OCI-LY3 (cell line): ENCODE measurements around the gene RING1.
A peak's percentile ranks its signal among the peaks of the same experiment; 100 is the strongest.

ENCODE experiments used
- H2AFZ ChIP-seq: fragments of 200-600, 300-600 bp; shearing (Covaris generic); 2 replicates; pipeline ENCODE4 v1.6.0; 2014; ENCODE audit warnings: antibody characterized with exemption, low read depth, low read length
- H3K27ac ChIP-seq: fragments of 200-600, 300-600 bp; sonication (generic); 2 replicates; pipeline ENCODE4 v1.5.1; 2014; ENCODE audit warnings: mild to moderate bottlenecking, low read length, moderate library complexity, mixed read lengths
- H3K27me3 ChIP-seq: fragments of 200-600, 300-600 bp; sonication (generic); 2 replicates; pipeline ENCODE4 v1.6.1; 2014; ENCODE audit warnings: low read depth, low read length, mixed read lengths
- H3K36me3 ChIP-seq: fragments of 200-600, 300-600 bp; sonication (generic); replicated peaks from 2 replicates; pipeline ENCODE3; 2014; ENCODE audit warnings: low read depth, low read length, mixed read lengths
- H3K4me1 ChIP-seq: fragments of 300-600, 200-600 bp; sonication (generic); 2 replicates; pipeline ENCODE4 v1.6.1; 2014; ENCODE audit warnings: low read length, mixed read lengths
- H3K4me2 ChIP-seq: fragments of 200-600, 300-600 bp; sonication (generic); 2 replicates; pipeline ENCODE4 v1.6.1; 2014; ENCODE audit warnings: low read length, mixed read lengths
- H3K4me3 ChIP-seq: fragments of 300-600, 200-600 bp; sonication (generic); 2 replicates; pipeline ENCODE4 v1.5.1; 2014; ENCODE audit warnings: antibody characterized with exemption, mild to moderate bottlenecking, low read length, moderate library complexity
- H3K79me2 ChIP-seq: fragments of 300-600, 200-600 bp; shearing (Covaris generic); 2 replicates; pipeline ENCODE4 v1.6.1; 2014; ENCODE audit warnings: mild to moderate bottlenecking, low read length, mixed read lengths
- H3K9ac ChIP-seq: fragments of 300-600, 200-600 bp; shearing (Covaris generic); 2 replicates; pipeline ENCODE4 v1.6.0; 2014; ENCODE audit warnings: mild to moderate bottlenecking, low read length, moderate library complexity
- H3K9me3 ChIP-seq: fragments of 200-600, 300-600 bp; shearing (Covaris generic); 2 replicates; pipeline ENCODE4 v1.6.1; 2014; ENCODE audit warnings: low read length, mixed read lengths; ENCODE audit not compliant: insufficient read depth
- H4K20me1 ChIP-seq: fragments of 200-600, 300-600 bp; sonication (generic); 2 replicates; pipeline ENCODE4 v1.6.1; 2016; ENCODE audit warnings: low read length, mixed read lengths; ENCODE audit not compliant: insufficient read depth
- EZH2phosphoT487 ChIP-seq: fragments of 200-600 bp; shearing (Covaris generic); IDR thresholded peaks from 2 replicates; pipeline ENCODE4 v1.6.1; 2018; ENCODE audit warnings: antibody characterized with exemption, mixed run types, low read depth
- TF ChIP-seq, protein P1 (sequence below): fragments of 200-600, 300-600 bp; sonication (generic); IDR thresholded peaks from 2 replicates; pipeline ENCODE4 v1.5.1; 2014; ENCODE audit warnings: antibody characterized with exemption, low read length, low read depth

The RING1 gene

DNA sequence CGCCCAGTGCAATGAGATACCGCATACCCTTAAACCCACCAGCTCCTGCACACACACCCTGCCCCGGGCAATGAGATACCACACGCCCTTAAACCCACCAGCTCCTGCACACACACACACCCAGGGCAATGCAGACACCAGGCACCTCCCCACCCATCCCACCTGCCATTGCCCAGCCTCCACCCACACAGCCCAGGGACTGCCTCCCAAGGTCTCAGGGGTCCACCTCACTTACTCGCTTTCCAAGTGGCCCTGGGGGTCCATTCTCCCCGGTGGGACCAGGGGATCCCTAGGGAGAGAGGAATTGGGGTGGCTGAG is 40.1 kb upstream of the RING1 start:
- no peak overlapping the region for H3K4me3 ChIP-seq
- no peaks in the 10 kb centered on the region for H3K9me3 ChIP-seq
- no peaks in the 10 kb centered on the region for H3K36me3 ChIP-seq
- no peak overlapping the region for H2AFZ ChIP-seq
- no peak overlapping the region for H3K27ac ChIP-seq
- TF ChIP-seq, protein P1, sequence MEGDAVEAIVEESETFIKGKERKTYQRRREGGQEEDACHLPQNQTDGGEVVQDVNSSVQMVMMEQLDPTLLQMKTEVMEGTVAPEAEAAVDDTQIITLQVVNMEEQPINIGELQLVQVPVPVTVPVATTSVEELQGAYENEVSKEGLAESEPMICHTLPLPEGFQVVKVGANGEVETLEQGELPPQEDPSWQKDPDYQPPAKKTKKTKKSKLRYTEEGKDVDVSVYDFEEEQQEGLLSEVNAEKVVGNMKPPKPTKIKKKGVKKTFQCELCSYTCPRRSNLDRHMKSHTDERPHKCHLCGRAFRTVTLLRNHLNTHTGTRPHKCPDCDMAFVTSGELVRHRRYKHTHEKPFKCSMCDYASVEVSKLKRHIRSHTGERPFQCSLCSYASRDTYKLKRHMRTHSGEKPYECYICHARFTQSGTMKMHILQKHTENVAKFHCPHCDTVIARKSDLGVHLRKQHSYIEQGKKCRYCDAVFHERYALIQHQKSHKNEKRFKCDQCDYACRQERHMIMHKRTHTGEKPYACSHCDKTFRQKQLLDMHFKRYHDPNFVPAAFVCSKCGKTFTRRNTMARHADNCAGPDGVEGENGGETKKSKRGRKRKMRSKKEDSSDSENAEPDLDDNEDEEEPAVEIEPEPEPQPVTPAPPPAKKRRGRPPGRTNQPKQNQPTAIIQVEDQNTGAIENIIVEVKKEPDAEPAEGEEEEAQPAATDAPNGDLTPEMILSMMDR: no peak
- no peak for TF ChIP-seq EZH2phosphoT487
- peaks cover 17% of the 10 kb centered on the region for H3K4me1 ChIP-seq
- no peak overlapping the region for H3K9ac ChIP-seq
- H3K27me3 ChIP-seq: no peaks in the 10 kb centered on the region
- H4K20me1 ChIP-seq: no peaks in the 10 kb centered on the region
- no peak overlapping the region for H3K4me2 ChIP-seq
- no peaks in the 10 kb centered on the region for H3K79me2 ChIP-seq

DNA sequence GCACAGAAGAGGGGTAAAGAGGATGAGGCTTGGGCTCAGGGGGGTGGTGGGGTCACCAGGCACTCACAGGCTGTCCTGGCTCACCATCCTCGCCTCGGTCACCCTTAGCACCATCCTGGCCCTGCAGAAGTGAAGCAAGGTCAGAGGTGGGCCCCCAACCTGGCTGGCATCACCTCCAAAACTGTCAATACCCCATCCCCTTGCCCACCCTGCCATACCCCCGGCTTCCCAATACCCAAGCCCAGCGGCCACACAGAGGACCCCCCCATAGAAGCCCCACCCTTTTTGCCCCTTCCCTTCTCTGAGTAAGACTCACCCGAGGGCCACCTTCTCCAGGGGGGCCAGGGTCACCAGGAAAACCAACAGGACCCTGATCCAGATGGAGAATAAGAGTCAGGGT is 39.7 kb upstream of the RING1 start:
- no peaks in the 10 kb centered on the region for H4K20me1 ChIP-seq
- H3K4me1 ChIP-seq: peaks cover 17% of the 10 kb centered on the region
- no peak overlapping the region for H3K27ac ChIP-seq
- TF ChIP-seq, protein P1: no peak
- no peak for TF ChIP-seq EZH2phosphoT487
- H3K36me3 ChIP-seq: no peaks in the 10 kb centered on the region
- H3K4me2 ChIP-seq: no peak overlapping the region
- no peak overlapping the region for H3K4me3 ChIP-seq
- no peaks in the 10 kb centered on the region for H3K27me3 ChIP-seq
- no peak overlapping the region for H2AFZ ChIP-seq
- no peaks in the 10 kb centered on the region for H3K9me3 ChIP-seq
- H3K79me2 ChIP-seq: no peaks in the 10 kb centered on the region
- no peak overlapping the region for H3K9ac ChIP-seq

GRCh38 chr6:33169291-33170175 is 38.8 kb upstream of the RING1 start:
- peaks cover 17% of the 10 kb centered on the region for H3K4me1 ChIP-seq
- H3K36me3 ChIP-seq: no peaks in the 10 kb centered on the region
- H3K9me3 ChIP-seq: no peaks in the 10 kb centered on the region
- TF ChIP-seq, protein P1: no peak
- TF ChIP-seq EZH2phosphoT487: no peak
- H3K79me2 ChIP-seq: no peaks in the 10 kb centered on the region
- no peak overlapping the region for H2AFZ ChIP-seq
- H3K27ac ChIP-seq: no peak overlapping the region
- H3K4me2 ChIP-seq: no peak overlapping the region; the same call in 1 of the 2 replicates
- H3K9ac ChIP-seq: no peak overlapping the region
- H4K20me1 ChIP-seq: no peaks in the 10 kb centered on the region
- H3K4me3 ChIP-seq: no peak overlapping the region
- no peaks in the 10 kb centered on the region for H3K27me3 ChIP-seq

- no peak overlapping the region for H2AFZ ChIP-seq
- peaks cover 17% of the 10 kb centered on the region for H3K4me1 ChIP-seq
- H3K4me2 ChIP-seq: peak overlapping the region; percentile 6; the same call in 1 of the 2 replicates
- no peaks in the 10 kb centered on the region for H3K36me3 ChIP-seq
- no peak overlapping the region for H3K27ac ChIP-seq
- H3K79me2 ChIP-seq: no peaks in the 10 kb centered on the region
- no peaks in the 10 kb centered on the region for H4K20me1 ChIP-seq
- no peak overlapping the region for H3K9ac ChIP-seq
- H3K4me3 ChIP-seq: no peak overlapping the region
- no peak for TF ChIP-seq EZH2phosphoT487
- TF ChIP-seq, protein P1: no peak
- H3K9me3 ChIP-seq: no peaks in the 10 kb centered on the region
- no peaks in the 10 kb centered on the region for H3K27me3 ChIP-seq
Measured at GRCh38 chr6:33170176-33171015, 37.9 kb upstream of the RING1 start.
